Common myeloid progenitor, CD34-positive (primary cell): ENCODE measurements around the gene KCNMA1.

Experiments
- CTCF ChIA-PET: fragments of 350-600 bp; sonication (Branson Sonifier 250); formaldehyde crosslinking; loops from one replicate; lab custom pipeline; 2021; ENCODE audit warnings: antibody characterized with exemption; lab: Charles Lee
- POLR2A ChIA-PET: fragments of 350-600 bp; sonication (Branson Sonifier 250); formaldehyde crosslinking; loops from one replicate; lab custom pipeline; 2021; ENCODE audit warnings: antibody characterized with exemption; lab: Charles Lee
- DNase-seq, 3 donors: peaks; one replicate each; pipeline versions ENCODE4 v3.0.0 to v3.0.0-alpha.2; 2013
- H3K27ac ChIP-seq, 2 experiments: 1 replicate in 1 of 2; 2 replicates in 1 of 2; pipeline ENCODE4 v1.7.0; 2013; ENCODE audit warnings: inconsistent platforms in 2 of 2, low read length in 2 of 2, mild to moderate bottlenecking in 2 of 2, low read depth in 1 of 2, moderate library complexity in 1 of 2; ENCODE audit not compliant: severe bottlenecking in 2 of 2, insufficient read depth in 1 of 2, poor library complexity in 1 of 2
- H3K27me3 ChIP-seq, 5 experiments: replicated peaks in 2 of 5; 1 replicate in 3 of 5; 2 replicates in 2 of 5; pipeline versions ENCODE4 v1.6.1 to v1.7.0; 2013; ENCODE audit warnings: low read length in 4 of 5, mild to moderate bottlenecking in 2 of 5, moderate library complexity in 2 of 5, inconsistent platforms in 1 of 5; ENCODE audit not compliant: insufficient read depth in 5 of 5, control insufficient read depth in 4 of 5
- H3K36me3 ChIP-seq, 4 experiments: 1 replicate in 2 of 4; 2 replicates in 2 of 4; pipeline versions ENCODE4 v1.6.1 to v1.7.0; 2013; ENCODE audit warnings: low read length in 3 of 4, control low read depth in 1 of 4, mild to moderate bottlenecking in 1 of 4; ENCODE audit not compliant: control insufficient read depth in 4 of 4, insufficient read depth in 4 of 4
- H3K4me1 ChIP-seq, 4 experiments: 1 replicate in 3 of 4; 2 replicates in 1 of 4; pipeline versions ENCODE4 v1.6.1 to v1.7.1; 2013; ENCODE audit warnings: low read length in 3 of 4, mild to moderate bottlenecking in 3 of 4, control low read depth in 1 of 4, inconsistent platforms in 1 of 4, moderate library complexity in 1 of 4; ENCODE audit not compliant: control insufficient read depth in 4 of 4, insufficient read depth in 4 of 4; ENCODE audit errors: control extremely low read depth in 1 of 4
- H3K4me3 ChIP-seq, 7 experiments: 1 replicate in 4 of 7; 2 replicates in 3 of 7; pipeline versions ENCODE4 v1.5.1 to v1.7.0; 2013; ENCODE audit warnings: mild to moderate bottlenecking in 7 of 7, low read length in 6 of 7, moderate library complexity in 6 of 7, inconsistent platforms in 2 of 7, low read depth in 2 of 7, control low read depth in 1 of 7; ENCODE audit not compliant: insufficient read depth in 4 of 7, control insufficient read depth in 1 of 7; ENCODE audit errors: extremely low read depth in 1 of 7
- H3K9me3 ChIP-seq, 5 experiments: 1 replicate in 4 of 5; 2 replicates in 1 of 5; pipeline versions ENCODE4 v1.6.1 to v1.7.1; 2013; ENCODE audit warnings: low read length in 4 of 5, mild to moderate bottlenecking in 2 of 5, inconsistent platforms in 1 of 5, low read depth in 1 of 5, moderate library complexity in 1 of 5; ENCODE audit not compliant: control insufficient read depth in 4 of 5, insufficient read depth in 2 of 5; ENCODE audit errors: control extremely low read depth in 1 of 5
- WGBS: methylation state at CpG from one replicate; pipeline ENCODE4 v1.1.5; 2013; ENCODE audit not compliant: insufficient coverage; 5-methylcytosine and 5-hydroxymethylcytosine counted together

KCNMA1 gene

DNA sequence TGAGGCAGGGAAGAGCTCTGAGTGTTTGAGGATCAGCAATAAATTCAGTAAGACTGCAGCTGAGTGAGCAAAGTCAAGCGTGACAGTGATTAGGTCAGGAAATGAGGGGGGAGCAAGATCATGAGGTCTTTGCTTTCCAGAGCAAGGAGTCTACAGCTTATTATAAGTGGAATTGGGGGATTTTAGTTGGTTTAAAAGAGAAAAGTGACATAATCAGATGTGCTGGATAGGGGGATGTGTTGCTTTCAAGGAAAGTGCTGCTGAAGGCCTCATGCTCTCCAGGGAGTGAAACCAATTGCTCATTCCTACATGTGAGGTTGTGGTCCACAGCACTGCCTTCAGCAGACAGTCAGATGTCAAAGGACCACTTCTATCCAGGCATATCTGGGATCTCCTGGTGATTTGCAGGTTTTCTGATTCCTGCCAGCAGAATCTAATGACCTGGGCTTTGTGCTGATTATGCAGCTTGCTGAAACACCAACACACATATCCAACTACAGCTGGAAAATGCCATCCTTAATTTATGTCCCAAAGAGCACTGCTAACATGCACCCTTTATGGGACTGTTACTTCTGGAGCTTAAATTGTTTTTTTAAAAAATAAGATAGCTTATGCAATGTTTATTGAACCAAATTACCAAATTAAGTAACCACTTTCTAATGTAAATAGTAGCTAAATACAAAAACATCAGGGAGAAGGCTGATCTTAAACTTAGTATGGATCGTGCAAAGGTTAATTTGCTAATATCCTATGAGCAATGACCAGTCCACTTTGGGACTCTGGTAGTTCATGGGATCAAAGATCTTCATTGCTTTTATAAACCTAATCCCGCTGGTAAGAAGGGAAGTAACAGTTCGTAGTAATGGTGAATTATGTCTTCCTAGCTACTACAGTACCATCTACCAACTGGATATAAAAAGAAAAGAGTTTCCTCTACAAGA lies 607.6 kb downstream of the KCNMA1 start:
- Histone ChIP-seq H3K4me3 (no peak overlapping the region), H3K36me3 (no peaks in the 10 kb centered on the region), H3K27me3 (no peaks in the 10 kb centered on the region), H3K27ac (no peak overlapping the region), H3K9me3 (no peaks in the 10 kb centered on the region), H3K4me1 (peaks cover 21 to 52% (median 35%) of the 10 kb centered on the region in 4 experiments)
- DNase-seq = peak in 2 of 3 donors; percentile 11 to 15
- ChIA-PET CTCF (interaction anchor here (0.6 to 3.2 kb wide), 6 partner anchors 10 to 232 kb away, joined by 3 to 11 read pairs (median 3); no protein-coding TSS in a partner anchor), POLR2A (no interaction called here)
- 67% methylated on average over 2 of the region's 4 CpGs for WGBS

DNA sequence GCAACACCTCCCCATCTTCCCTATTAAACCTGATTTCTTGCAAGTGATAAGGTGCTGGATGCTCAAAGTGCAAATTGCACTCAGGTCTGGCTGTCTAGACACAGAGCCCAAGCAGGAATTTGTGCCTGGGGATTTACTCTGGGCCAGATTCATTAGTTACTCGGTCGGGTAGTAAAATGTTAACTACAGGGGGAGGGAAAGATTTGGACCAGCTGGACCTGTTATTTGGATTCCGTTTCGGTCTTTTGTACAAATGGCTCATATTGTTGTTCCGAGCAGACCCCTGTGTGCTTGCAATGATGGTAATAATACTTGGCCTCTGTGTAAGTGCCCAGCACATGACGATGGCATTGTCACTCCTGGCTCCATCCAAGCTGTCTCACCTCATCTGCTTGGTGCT lies 609.6 kb downstream of the KCNMA1 start:
- CTCF ChIA-PET = interaction anchor here (1.1 to 1.8 kb wide), 2 partner anchors 11 to 24 kb away, joined by 3 to 6 read pairs; no protein-coding TSS in a partner anchor
- peaks cover 21 to 52% (median 33%) of the 10 kb centered on the region in 4 experiments for H3K4me1 ChIP-seq
- 97% methylated on average over 6 of the region's 6 CpGs for WGBS

DNA sequence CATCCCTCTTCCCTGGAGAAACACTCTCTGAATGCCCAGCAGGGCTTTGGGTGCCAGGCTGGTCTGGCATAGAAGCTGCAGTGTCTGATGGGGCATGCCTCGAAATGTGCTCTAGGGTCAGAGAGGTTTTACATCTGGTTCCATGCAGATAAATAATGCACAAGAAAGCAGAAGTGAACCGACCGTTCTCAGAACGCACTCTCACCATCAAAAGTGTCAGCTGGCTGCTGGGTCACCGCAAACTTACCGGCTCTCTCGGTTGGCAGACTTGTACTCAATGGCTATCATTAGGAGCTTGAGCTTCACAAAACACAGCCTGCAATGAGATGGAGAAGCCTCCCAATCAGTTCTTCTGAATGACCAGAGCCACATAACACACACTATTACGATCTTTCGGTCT lies 610.0 kb downstream of the KCNMA1 start:
- peaks cover 19 to 48% (median 29%) of the 10 kb centered on the region in 4 experiments for H3K4me1 ChIP-seq
- no peak overlapping the region for H3K4me3 ChIP-seq
- DNase-seq = peak; percentile 70 to 95 (median 92)
- H3K9me3 ChIP-seq = no peaks in the 10 kb centered on the region
- CTCF ChIA-PET = interaction anchor here (0.7 to 1.8 kb wide), 3 partner anchors 11 to 44 kb away, joined by 3 to 6 read pairs (median 4); no protein-coding TSS in a partner anchor
- POLR2A ChIA-PET = no interaction called here
- H3K27me3 ChIP-seq = no peaks in the 10 kb centered on the region
- 3% methylated on average over 7 of the region's 9 CpGs for WGBS
- H3K27ac ChIP-seq = no peak overlapping the region
- no peaks in the 10 kb centered on the region for H3K36me3 ChIP-seq

More for the DNA sequence above, 609.6 kb downstream of the KCNMA1 start:
- POLR2A ChIA-PET = no interaction called here
- Histone ChIP-seq H3K36me3 (no peaks in the 10 kb centered on the region), H3K4me3 (no peak overlapping the region), H3K27ac (no peak overlapping the region), H3K27me3 (no peaks in the 10 kb centered on the region), H3K9me3 (no peaks in the 10 kb centered on the region)
- DNase-seq = no peak

DNA sequence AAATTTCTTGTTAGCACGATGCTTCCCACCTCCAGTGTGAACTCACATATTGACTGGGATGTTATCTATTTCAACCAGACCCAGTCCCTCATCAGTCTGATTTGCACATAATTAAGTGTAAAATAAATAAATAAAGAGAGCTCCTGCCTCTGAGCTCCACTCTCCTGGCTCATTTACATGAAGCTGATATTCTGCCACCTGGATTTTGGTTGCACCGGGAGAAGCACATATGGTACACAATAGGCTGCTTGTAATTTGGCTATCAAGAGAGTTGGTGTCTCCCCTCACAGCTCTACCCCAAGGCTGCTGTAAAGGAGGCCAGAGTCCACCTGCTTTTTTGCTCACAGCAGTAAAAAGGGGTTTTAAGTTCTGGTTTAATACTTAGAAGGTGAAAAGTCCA lies 610.5 kb downstream of the KCNMA1 start:
- H3K36me3 ChIP-seq = no peaks in the 10 kb centered on the region
- WGBS = 100% methylated on average over 1 of the region's 2 CpGs
- ChIA-PET POLR2A (no interaction called here), CTCF (interaction anchor here (0.7 to 1.8 kb wide), 3 partner anchors 11 to 43 kb away, joined by 3 to 6 read pairs (median 4); no protein-coding TSS in a partner anchor)
- H3K27ac ChIP-seq = no peak overlapping the region
- H3K9me3 ChIP-seq = no peaks in the 10 kb centered on the region
- no peaks in the 10 kb centered on the region for H3K27me3 ChIP-seq
- DNase-seq = peak in 1 of 3 donors; percentile 3
- no peak overlapping the region for H3K4me3 ChIP-seq
- peaks cover 14 to 44% (median 25%) of the 10 kb centered on the region in 4 experiments for H3K4me1 ChIP-seq

DNA sequence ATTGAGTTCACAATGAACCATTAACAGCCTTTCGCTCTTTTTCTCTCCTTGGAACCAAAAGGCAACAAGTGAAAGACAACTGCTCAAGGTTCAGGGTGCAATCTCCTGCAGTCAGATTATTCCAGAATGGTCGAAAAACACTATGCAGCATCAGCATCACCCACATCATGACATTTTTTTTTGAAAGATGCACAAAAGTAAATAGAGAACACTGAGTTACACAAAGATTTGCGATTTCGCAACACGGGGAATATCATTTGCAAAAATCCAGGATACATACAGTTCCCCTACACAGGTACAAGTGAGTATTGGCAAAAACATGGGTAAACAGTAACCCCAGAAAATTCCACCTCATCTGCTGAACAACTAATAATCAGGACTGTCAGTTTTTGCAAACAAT lies 611.5 kb downstream of the KCNMA1 start:
- Histone ChIP-seq H3K36me3 (no peaks in the 10 kb centered on the region), H3K27me3 (no peaks in the 10 kb centered on the region), H3K4me3 (no peak overlapping the region), H3K4me1 (peaks cover 5 to 34% (median 17%) of the 10 kb centered on the region in 4 experiments), H3K9me3 (no peaks in the 10 kb centered on the region), H3K27ac (no peak overlapping the region)
- WGBS = 100% methylated on average over 4 of the region's 5 CpGs
- no peak for DNase-seq
- POLR2A ChIA-PET = no interaction called here
- CTCF ChIA-PET = no interaction called here

DNA sequence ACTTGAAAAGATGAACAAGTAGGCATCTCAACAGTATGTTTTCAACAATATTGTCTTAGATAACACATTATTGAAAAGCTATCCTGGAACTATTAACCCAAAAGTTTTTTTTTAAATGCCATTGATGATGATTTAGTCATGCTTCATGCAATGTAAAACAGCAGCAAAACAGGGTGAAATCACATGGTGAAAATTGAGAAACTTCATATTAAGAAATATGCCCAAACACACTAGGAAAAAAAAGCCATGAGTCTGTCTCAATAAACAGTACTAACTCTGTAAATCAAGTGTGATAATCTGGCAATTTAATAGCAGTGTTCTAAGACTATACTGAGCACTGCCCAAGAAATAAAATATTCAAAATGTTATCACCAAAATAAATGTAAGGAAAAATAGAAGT lies 613.1 kb downstream of the KCNMA1 start:
- POLR2A ChIA-PET = interaction anchor here (0.6 kb wide), 1 partner anchor 10 kb away, joined by 3 read pairs; no protein-coding TSS in a partner anchor
- no peak overlapping the region for H3K27ac ChIP-seq
- H3K4me1 ChIP-seq = peaks cover 0 to 17% (median 12%) of the 10 kb centered on the region in 4 experiments
- CTCF ChIA-PET = no interaction called here
- no peaks in the 10 kb centered on the region for H3K27me3 ChIP-seq
- no peaks in the 10 kb centered on the region for H3K36me3 ChIP-seq
- H3K9me3 ChIP-seq = no peaks in the 10 kb centered on the region
- no peak for DNase-seq
- H3K4me3 ChIP-seq = no peak overlapping the region

DNA sequence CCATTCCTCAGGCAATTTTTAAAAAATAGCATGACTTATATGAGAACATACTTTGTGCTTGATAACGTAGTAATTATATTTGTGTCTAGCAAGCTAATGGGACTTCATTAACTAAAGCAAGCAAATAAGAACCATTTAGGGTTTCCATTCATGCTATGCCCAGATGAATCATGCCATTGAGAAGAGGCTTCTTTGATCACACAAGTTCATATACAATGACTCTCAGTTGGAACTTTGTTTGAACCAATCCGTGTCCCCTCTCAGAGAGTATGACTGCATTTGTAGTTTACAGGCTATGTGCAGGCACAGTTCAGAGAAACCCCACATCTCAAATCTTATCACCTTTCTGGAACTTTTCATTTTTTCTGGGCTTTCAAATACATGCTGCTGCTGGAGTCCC lies 614.2 kb downstream of the KCNMA1 start:
- WGBS = 100% methylated on average over 1 of the region's 2 CpGs
- no peak for DNase-seq
- Histone ChIP-seq H3K4me3 (no peak overlapping the region), H3K9me3 (no peaks in the 10 kb centered on the region), H3K36me3 (no peaks in the 10 kb centered on the region), H3K27ac (no peak overlapping the region), H3K27me3 (no peaks in the 10 kb centered on the region), H3K4me1 (peaks cover 0 to 17% (median 11%) of the 10 kb centered on the region in 4 experiments)
- ChIA-PET POLR2A (no interaction called here), CTCF (interaction anchor here (1.4 kb wide), 1 partner anchor 10 kb away, joined by 3 read pairs; no protein-coding TSS in a partner anchor)
